ENCODE measurements around the gene SLAMF1.

Gene SLAMF1

GRCh38 chr1:160606611-160607010 is 40.2 kb downstream of the SLAMF1 start:
- H3K36me3 ChIP-seq (ENCODE audit: insufficient read depth, insufficient read length, low read length), result no peaks in the 10 kb centered on the region
- DNase-seq (ENCODE audit: low read depth, low spot score), result no peak
- H3K27me3 ChIP-seq (ENCODE audit: insufficient read depth, insufficient read length), result no peaks in the 10 kb centered on the region
- peaks cover 8% of the 10 kb centered on the region for H3K9me3 ChIP-seq (ENCODE audit: insufficient read depth, low read length)
- H3K4me1 ChIP-seq (ENCODE audit: insufficient read depth, insufficient read length), result no peaks in the 10 kb centered on the region
- no peak overlapping the region for H3K9ac ChIP-seq (ENCODE audit: insufficient read length, low read depth)
- no peak overlapping the region for H3K4me3 ChIP-seq (ENCODE audit: insufficient read length, low read depth)
- no peak for TF ChIP-seq SUZ12 (IDR thresholded peaks at IDR 0.05; ENCODE audit: extremely low read depth, insufficient read depth, insufficient read length)
- no peak for TF ChIP-seq YY1 (IDR thresholded peaks at IDR 0.05; ENCODE audit: insufficient read depth, insufficient read length)
- no peak for TF ChIP-seq ZNF274 (IDR thresholded peaks at IDR 0.05; ENCODE audit: low read depth, low read length)

GRCh38 chr1:160605792-160606479 is 40.9 kb downstream of the SLAMF1 start:
- no peak for DNase-seq (ENCODE audit: low read depth, low spot score)
- Histone ChIP-seq H3K9ac (ENCODE audit: insufficient read length, low read depth) (no peak overlapping the region), H3K4me1 (ENCODE audit: insufficient read depth, insufficient read length) (no peaks in the 10 kb centered on the region), H3K9me3 (ENCODE audit: insufficient read depth, low read length) (peaks cover 13% of the 10 kb centered on the region), H3K36me3 (ENCODE audit: insufficient read depth, insufficient read length, low read length) (no peaks in the 10 kb centered on the region), H3K4me3 (ENCODE audit: insufficient read length, low read depth) (no peak overlapping the region), H3K27me3 (ENCODE audit: insufficient read depth, insufficient read length) (no peaks in the 10 kb centered on the region)
- no peak for TF ChIP-seq SUZ12 (IDR thresholded peaks at IDR 0.05; ENCODE audit: extremely low read depth, insufficient read depth, insufficient read length)
- no peak for TF ChIP-seq YY1 (IDR thresholded peaks at IDR 0.05; ENCODE audit: insufficient read depth, insufficient read length)
- no peak for TF ChIP-seq ZNF274 (IDR thresholded peaks at IDR 0.05; ENCODE audit: low read depth, low read length)

DNA sequence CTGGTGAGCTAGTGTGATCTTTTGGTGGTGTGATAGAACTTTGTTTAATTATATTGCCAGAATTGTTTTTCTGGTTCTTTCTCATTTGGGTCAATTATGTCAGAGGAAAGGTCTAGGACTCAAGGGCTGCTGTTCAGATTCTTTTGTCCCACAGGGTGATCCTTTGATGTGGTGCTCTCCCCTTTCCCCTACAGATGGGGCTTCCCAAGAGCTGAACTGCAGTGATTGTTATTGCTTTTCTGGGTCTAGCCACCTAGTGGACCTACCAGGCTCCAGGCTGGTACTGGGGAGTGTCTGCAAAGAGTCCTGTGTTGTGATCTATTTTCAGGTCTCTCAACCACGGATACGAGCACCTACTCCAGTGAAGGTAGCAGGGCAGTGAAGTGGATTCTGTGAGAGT is 41.6 kb downstream of the SLAMF1 start:
- Histone ChIP-seq H3K9ac (ENCODE audit: insufficient read length, low read depth) (no peak overlapping the region), H3K4me1 (ENCODE audit: insufficient read depth, insufficient read length) (no peaks in the 10 kb centered on the region), H3K36me3 (ENCODE audit: insufficient read depth, insufficient read length, low read length) (no peaks in the 10 kb centered on the region), H3K9me3 (ENCODE audit: insufficient read depth, low read length) (peaks cover 18% of the 10 kb centered on the region), H3K27me3 (ENCODE audit: insufficient read depth, insufficient read length) (no peaks in the 10 kb centered on the region), H3K4me3 (ENCODE audit: insufficient read length, low read depth) (no peak overlapping the region)
- DNase-seq (ENCODE audit: low read depth, low spot score), result no peak
- no peak for TF ChIP-seq SUZ12 (IDR thresholded peaks at IDR 0.05; ENCODE audit: extremely low read depth, insufficient read depth, insufficient read length)
- TF ChIP-seq YY1 (IDR thresholded peaks at IDR 0.05; ENCODE audit: insufficient read depth, insufficient read length), result no peak
- no peak for TF ChIP-seq ZNF274 (IDR thresholded peaks at IDR 0.05; ENCODE audit: low read depth, low read length)

- Histone ChIP-seq H3K4me1 (ENCODE audit: insufficient read depth, insufficient read length) (no peaks in the 10 kb centered on the region), H3K36me3 (ENCODE audit: insufficient read depth, insufficient read length, low read length) (no peaks in the 10 kb centered on the region), H3K4me3 (ENCODE audit: insufficient read length, low read depth) (no peak overlapping the region), H3K27me3 (ENCODE audit: insufficient read depth, insufficient read length) (no peaks in the 10 kb centered on the region), H3K9ac (ENCODE audit: insufficient read length, low read depth) (no peak overlapping the region), H3K9me3 (ENCODE audit: insufficient read depth, low read length) (peaks cover 20% of the 10 kb centered on the region; the same call in 1 of the 2 replicates)
- no peak for TF ChIP-seq ZNF274 (IDR thresholded peaks at IDR 0.05; ENCODE audit: low read depth, low read length)
- no peak for TF ChIP-seq SUZ12 (IDR thresholded peaks at IDR 0.05; ENCODE audit: extremely low read depth, insufficient read depth, insufficient read length)
- no peak for TF ChIP-seq YY1 (IDR thresholded peaks at IDR 0.05; ENCODE audit: insufficient read depth, insufficient read length)
- no peak for DNase-seq (ENCODE audit: low read depth, low spot score)
These were observed 49.1 kb downstream of the SLAMF1 start for GRCh38 chr1:160597705-160598104.

GRCh38 chr1:160597051-160597450 is 49.8 kb downstream of the SLAMF1 start:
- Histone ChIP-seq H3K9ac (ENCODE audit: insufficient read length, low read depth) (no peak overlapping the region), H3K27me3 (ENCODE audit: insufficient read depth, insufficient read length) (no peaks in the 10 kb centered on the region), H3K4me3 (ENCODE audit: insufficient read length, low read depth) (no peak overlapping the region), H3K4me1 (ENCODE audit: insufficient read depth, insufficient read length) (no peaks in the 10 kb centered on the region), H3K36me3 (ENCODE audit: insufficient read depth, insufficient read length, low read length) (no peaks in the 10 kb centered on the region), H3K9me3 (ENCODE audit: insufficient read depth, low read length) (peaks cover 20% of the 10 kb centered on the region; the same call in 1 of the 2 replicates)
- DNase-seq (ENCODE audit: low read depth, low spot score), result no peak
- no peak for TF ChIP-seq ZNF274 (IDR thresholded peaks at IDR 0.05; ENCODE audit: low read depth, low read length)
- TF ChIP-seq YY1 (IDR thresholded peaks at IDR 0.05; ENCODE audit: insufficient read depth, insufficient read length), result no peak

DNA sequence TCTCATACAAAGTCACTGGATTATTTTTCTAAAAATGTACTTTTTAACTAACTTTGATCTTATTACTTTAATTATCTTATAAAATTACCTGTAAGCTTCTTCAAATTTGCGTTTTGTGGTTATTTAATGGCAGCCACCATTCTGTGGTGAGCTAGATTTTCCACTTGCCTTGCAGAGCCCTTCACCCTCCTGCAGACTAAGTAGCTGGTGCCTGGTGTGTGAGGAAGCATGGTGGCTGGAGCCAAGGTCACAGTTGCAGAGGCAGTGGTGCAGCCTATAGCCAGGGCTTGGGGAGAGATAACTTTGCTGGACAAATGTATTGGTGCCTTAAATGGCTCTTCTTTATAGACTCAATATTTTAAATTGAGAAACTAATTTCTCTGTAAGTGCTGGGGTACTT is 56.4 kb downstream of the SLAMF1 start:
- no peaks in the 10 kb centered on the region for H3K36me3 ChIP-seq (ENCODE audit: insufficient read depth, insufficient read length, low read length)
- TF ChIP-seq ZNF274 (IDR thresholded peaks at IDR 0.05; ENCODE audit: low read depth, low read length) (no peak), YY1 (IDR thresholded peaks at IDR 0.05; ENCODE audit: insufficient read depth, insufficient read length) (no peak), SUZ12 (IDR thresholded peaks at IDR 0.05; ENCODE audit: extremely low read depth, insufficient read depth, insufficient read length) (no peak)
- no peak overlapping the region for H3K9ac ChIP-seq (ENCODE audit: insufficient read length, low read depth)
- no peaks in the 10 kb centered on the region for H3K27me3 ChIP-seq (ENCODE audit: insufficient read depth, insufficient read length)
- H3K9me3 ChIP-seq (ENCODE audit: insufficient read depth, low read length), result no peaks in the 10 kb centered on the region
- H3K4me1 ChIP-seq (ENCODE audit: insufficient read depth, insufficient read length), result no peaks in the 10 kb centered on the region
- DNase-seq (ENCODE audit: low read depth, low spot score), result no peak
- no peak overlapping the region for H3K4me3 ChIP-seq (ENCODE audit: insufficient read length, low read depth)

- Histone ChIP-seq H3K27me3 (ENCODE audit: insufficient read depth, insufficient read length) (no peaks in the 10 kb centered on the region), H3K36me3 (ENCODE audit: insufficient read depth, insufficient read length, low read length) (no peaks in the 10 kb centered on the region), H3K4me1 (ENCODE audit: insufficient read depth, insufficient read length) (no peaks in the 10 kb centered on the region), H3K9me3 (ENCODE audit: insufficient read depth, low read length) (no peaks in the 10 kb centered on the region), H3K4me3 (ENCODE audit: insufficient read length, low read depth) (no peak overlapping the region), H3K9ac (ENCODE audit: insufficient read length, low read depth) (no peak overlapping the region)
- DNase-seq (ENCODE audit: low read depth, low spot score), result no peak
- TF ChIP-seq YY1 (IDR thresholded peaks at IDR 0.05; ENCODE audit: insufficient read depth, insufficient read length) (no peak), SUZ12 (IDR thresholded peaks at IDR 0.05; ENCODE audit: extremely low read depth, insufficient read depth, insufficient read length) (no peak), ZNF274 (IDR thresholded peaks at IDR 0.05; ENCODE audit: low read depth, low read length) (no peak)
These were observed 58.4 kb downstream of the SLAMF1 start for GRCh38 chr1:160588468-160588867.

All from NT2/D1 (cell line).